GM23338 (cell line): Measurements from ENCODE around the gene CRMP1. TPM values are rescaled to one million over a fixed set of nuclear protein-coding genes. Genes with fewer than 3 reads are reported as not detected.

ENCODE experiments used
- ATAC-seq: fragments of 200-7000 bp; cut with Tn5 transposase; 3 replicates; pipeline ENCODE4 v1.9.1; 2020
- DNase-seq: peaks from one replicate; pipeline ENCODE4 v3.0.0-alpha.2; 2015; ENCODE audit warnings: low spot score
- H2AFZ ChIP-seq: fragments of 200-600 bp; sonication (generic); 2 replicates; pipeline ENCODE4 v1.8.0; 2016; ENCODE audit warnings: antibody characterized with exemption, mild to moderate bottlenecking, moderate library complexity
- H3F3A ChIP-seq: fragments of 200-600 bp; sonication (generic); replicated peaks from 2 replicates; pipeline ENCODE4 v1.8.0; 2017; ENCODE audit warnings: antibody characterized with exemption, mixed run types, low read depth
- H3K27ac ChIP-seq: fragments of 200-600 bp; sonication (generic); 2 replicates; pipeline ENCODE4 v1.6.1; 2016; ENCODE audit warnings: low read depth
- H3K27me3 ChIP-seq: fragments of 200-600 bp; sonication (generic); 2 replicates; pipeline ENCODE4 v1.8.0; 2016; ENCODE audit warnings: mild to moderate bottlenecking, mixed run types, moderate library complexity; ENCODE audit not compliant: insufficient read depth
- H3K36me3 ChIP-seq: fragments of 200-600 bp; sonication (generic); 2 replicates; pipeline ENCODE4 v1.8.0; 2016; ENCODE audit warnings: mild to moderate bottlenecking; ENCODE audit not compliant: insufficient read depth
- H3K4me1 ChIP-seq: fragments of 200-600 bp; sonication (generic); 2 replicates; pipeline ENCODE4 v1.8.0; 2016; ENCODE audit warnings: mild to moderate bottlenecking, moderate library complexity; ENCODE audit not compliant: insufficient read depth
- H3K4me2 ChIP-seq: fragments of 200-600 bp; sonication (generic); 2 replicates; pipeline ENCODE4 v1.7.1; 2017; ENCODE audit warnings: mixed run types
- H3K4me3 ChIP-seq: fragments of 200-600 bp; sonication (generic); 2 replicates; pipeline ENCODE4 v1.6.1; 2016; ENCODE audit warnings: mixed run types
- H3K79me2 ChIP-seq: fragments of 200-600 bp; sonication (generic); replicated peaks from 2 replicates; pipeline ENCODE4 v1.8.0; 2017; ENCODE audit warnings: mild to moderate bottlenecking; ENCODE audit not compliant: insufficient read depth
- H3K9me2 ChIP-seq: fragments of 200-600 bp; sonication (generic); 2 replicates; pipeline ENCODE4 v1.8.0; 2017; ENCODE audit not compliant: insufficient read depth
- H4K20me1 ChIP-seq: fragments of 200-600 bp; sonication (generic); replicated peaks from 2 replicates; pipeline ENCODE4 v1.8.0; 2017; ENCODE audit warnings: mild to moderate bottlenecking; ENCODE audit not compliant: insufficient read depth
- H3K27ac Mint-ChIP-seq: 2 replicates; pipeline ENCODE4 v1.8.0; 2020; ENCODE audit warnings: inconsistent platforms, mild to moderate bottlenecking, moderate library complexity, mixed read lengths
- H3K27me3 Mint-ChIP-seq: 3 replicates; pipeline ENCODE4 v1.8.0; 2022; ENCODE audit warnings: low read depth, mild to moderate bottlenecking, moderate library complexity, mixed read lengths, inconsistent platforms; ENCODE audit not compliant: insufficient read depth, poor library complexity
- H3K36me3 Mint-ChIP-seq: 3 replicates; pipeline ENCODE4 v1.8.0; 2021; ENCODE audit warnings: low read depth, mild to moderate bottlenecking, inconsistent platforms, moderate library complexity, mixed read lengths
- H3K4me1 Mint-ChIP-seq: 3 replicates; pipeline ENCODE4 v1.8.0; 2020; ENCODE audit warnings: mild to moderate bottlenecking, inconsistent platforms, mixed read lengths
- H3K4me3 Mint-ChIP-seq: 3 replicates; pipeline ENCODE4 v1.8.0; 2021; ENCODE audit warnings: moderate library complexity, mild to moderate bottlenecking, inconsistent platforms, mixed read lengths
- H3K9me3 Mint-ChIP-seq: 3 replicates; pipeline ENCODE4 v1.8.0; 2020; ENCODE audit warnings: moderate library complexity, mild to moderate bottlenecking, inconsistent platforms, mixed read lengths
- CREB1 ChIP-seq: fragments of 250-450 bp; sonication (Bioruptor Pico); IDR thresholded peaks from 2 replicates; pipeline ENCODE4 v1.5.0; 2020; ENCODE audit warnings: low read depth, mild to moderate bottlenecking, moderate library complexity
- CTCF ChIP-seq, 2 experiments: fragments of 200-600 bp in 1 of 2; sonication (generic) in 1 of 2; conservative IDR thresholded peaks; 2 replicates each; pipeline versions ENCODE4 v1.5.1 to v1.6.1; 2016 to 2017; ENCODE audit warnings: antibody characterized with exemption in 2 of 2, low read depth in 2 of 2, mild to moderate bottlenecking in 2 of 2, moderate library complexity in 1 of 2
- ETS1 ChIP-seq: IDR thresholded peaks from 2 replicates; pipeline ENCODE4 v1.6.1; 2016; ENCODE audit warnings: antibody characterized with exemption
- EZH2 ChIP-seq: fragments of 200-600 bp; sonication (generic); IDR thresholded peaks from one replicate; pipeline ENCODE4 v1.8.0; 2017; ENCODE audit warnings: antibody characterized with exemption, mild to moderate bottlenecking, low read depth; ENCODE audit not compliant: unreplicated experiment
- EZH2phosphoT487 ChIP-seq: fragments of 200-600 bp; sonication (generic); IDR thresholded peaks from one replicate; pipeline ENCODE4 v1.8.1; 2018; ENCODE audit warnings: antibody characterized with exemption; ENCODE audit not compliant: unreplicated experiment
- NANOG ChIP-seq: IDR thresholded peaks from 2 replicates; pipeline ENCODE4 v1.6.1; 2016; ENCODE audit warnings: antibody characterized with exemption, borderline replicate concordance
- POLR2AphosphoS5 ChIP-seq: IDR thresholded peaks from 2 replicates; pipeline ENCODE4 v1.6.1; 2016; ENCODE audit warnings: antibody characterized with exemption, low read depth
- REST ChIP-seq: IDR thresholded peaks from one replicate; pipeline ENCODE4 v1.6.1; 2018; ENCODE audit warnings: antibody characterized with exemption; ENCODE audit not compliant: unreplicated experiment
- STAT1 ChIP-seq: IDR thresholded peaks from one replicate; pipeline ENCODE4 v1.6.1; 2016; ENCODE audit warnings: antibody characterized with exemption; ENCODE audit not compliant: unreplicated experiment
- ZNF331 ChIP-seq: fragments of 250-450 bp; sonication (Bioruptor Pico); IDR thresholded peaks from 2 replicates; pipeline ENCODE4 v1.5.0; 2020; ENCODE audit warnings: low read depth, mild to moderate bottlenecking, moderate library complexity
- polyA plus RNA-seq: library from polyadenylated mRNA; unstranded; fragments of >200 nt; fragmentation: Nextera tagmentation; extraction: Ambion mirVana; gene quantifications from 2 replicates; pipeline ENCODE4 v1.2.1, GENCODE V29; 2016
- total RNA-seq: library from RNA; depleted of rRNA; stranded (reverse); fragments of >200 nt; shearing (Covaris generic); gene quantifications from 2 replicates; pipeline ENCODE4 v1.2.3, GENCODE V29; 2014

Gene CRMP1
- total and polyA plus RNA-seq, 2 experiments from 2014 or later, result 52.7 to 146 TPM

GRCh38 chr4:5822619-5823018 is 70.3 kb downstream of the CRMP1 start:
- Histone ChIP-seq H3K9me2 (no peaks in the 10 kb centered on the region), H3K27me3 (no peaks in the 10 kb centered on the region), H2AFZ (no peak overlapping the region), H3K79me2 (no peaks in the 10 kb centered on the region), H3K27ac (no peak overlapping the region), H3K4me2 (no peak overlapping the region), H3F3A (peaks cover 8% of the 10 kb centered on the region; the same call in 1 of the 2 replicates), H3K4me3 (no peak overlapping the region), H4K20me1 (peaks cover 22% of the 10 kb centered on the region), H3K4me1 (no peaks in the 10 kb centered on the region), H3K36me3 (peaks cover 7% of the 10 kb centered on the region)
- Mint-ChIP-seq H3K4me3 (no peak overlapping the region), H3K27me3 (peaks cover 8% of the 10 kb centered on the region), H3K4me1 (peaks cover 6% of the 10 kb centered on the region; the same call in 1 of the 3 replicates), H3K9me3 (no peaks in the 10 kb centered on the region), H3K36me3 (peaks cover 84% of the 10 kb centered on the region), H3K27ac (no peak overlapping the region)
- ATAC-seq (no peak), DNase-seq (no peak)
- TF ChIP-seq ZNF331 (no peak), ETS1 (no peak), NANOG (no peak)

GRCh38 chr4:5821665-5822358 is 71.1 kb downstream of the CRMP1 start:
- no peak overlapping the region for H3K4me3 Mint-ChIP-seq
- Histone ChIP-seq H3K36me3 (peaks cover 7% of the 10 kb centered on the region), H3K9me2 (no peaks in the 10 kb centered on the region), H2AFZ (no peak overlapping the region), H3K79me2 (no peaks in the 10 kb centered on the region), H3K27me3 (no peaks in the 10 kb centered on the region), H3K27ac (no peak overlapping the region), H4K20me1 (peaks cover 19% of the 10 kb centered on the region), H3K4me1 (no peaks in the 10 kb centered on the region), H3K4me3 (no peak overlapping the region), H3F3A (peaks cover 8% of the 10 kb centered on the region; the same call in 1 of the 2 replicates), H3K4me2 (no peak overlapping the region)
- DNase-seq, result peak; percentile 76
- TF ChIP-seq EZH2 (no peak), EZH2phosphoT487 (no peak), CTCF (conservative IDR thresholded peaks at IDR 0.05; ENCODE audit: low read depth in 2 of 2) (peak; percentile 93 to 96), POLR2AphosphoS5 (peak; percentile 18; the same call in 1 of the 2 replicates), STAT1 (no peak), REST (no peak), CREB1 (0 out of 2 replicates have a peak, but pooled peaks have one; percentile 28)
- peaks cover 84% of the 10 kb centered on the region for H3K36me3 Mint-ChIP-seq
- H3K9me3 Mint-ChIP-seq, result no peaks in the 10 kb centered on the region
- peaks cover 8% of the 10 kb centered on the region for H3K27me3 Mint-ChIP-seq
- peak; percentile 88 for ATAC-seq
- H3K4me1 Mint-ChIP-seq, result peaks cover 6% of the 10 kb centered on the region; the same call in 1 of the 3 replicates
- no peak overlapping the region for H3K27ac Mint-ChIP-seq
